MCF 10A (cell line): ENCODE measurements around the gene MX2. TPM values are rescaled to one million over a fixed set of nuclear protein-coding genes. Genes with fewer than 3 reads are reported as not detected.
A peak's percentile ranks its signal among the peaks of the same experiment; 100 is the strongest.
"Not testable (repeated sequence)": the region's sequence is repeated elsewhere in the genome, so short reads cannot be mapped to it uniquely, and the experiment has no call there.

Experiments
- BruUV-seq: library from RNA; stranded (reverse); fragments of 400-500 nt; replicated peaks from 2 replicates; lab custom pipeline; 2021; lab: Mats Ljungman, UMichigan
- CTCF ChIA-PET: fragments of 300-600 bp; sonication (Branson Sonifier 250); formaldehyde crosslinking; extraction: SDS; loops from one replicate; lab custom pipeline; 2021; ENCODE audit warnings: antibody characterized with exemption, inconsistent platforms; lab: Yijun Ruan, JAX
- POLR2A ChIA-PET: fragments of 300-600, 350-650 bp; sonication (Branson Sonifier 250); formaldehyde crosslinking; extraction: SDS; loops from one replicate; lab custom pipeline; 2020; ENCODE audit warnings: antibody characterized with exemption, inconsistent platforms; lab: Yijun Ruan, JAX
- DNase-seq: peaks from one replicate; pipeline ENCODE4 v3.0.0-alpha.2; 2018; ENCODE audit not compliant: unreplicated experiment
- H3K27ac Mint-ChIP-seq: one replicate; pipeline ENCODE4 v1.8.0; 2022; ENCODE audit warnings: mild to moderate bottlenecking, low read depth, mixed read lengths; ENCODE audit not compliant: unreplicated experiment
- H3K27me3 Mint-ChIP-seq: one replicate; pipeline ENCODE4 v1.8.0; 2022; ENCODE audit warnings: mixed read lengths; ENCODE audit not compliant: insufficient read depth, unreplicated experiment
- H3K36me3 Mint-ChIP-seq: one replicate; pipeline ENCODE4 v1.8.0; 2022; ENCODE audit warnings: mild to moderate bottlenecking, moderate library complexity, mixed read lengths; ENCODE audit not compliant: insufficient read depth, unreplicated experiment
- H3K4me1 Mint-ChIP-seq: one replicate; pipeline ENCODE4 v1.8.0; 2022; ENCODE audit warnings: mixed read lengths; ENCODE audit not compliant: insufficient read depth, unreplicated experiment
- H3K4me3 Mint-ChIP-seq: one replicate; pipeline ENCODE4 v1.8.0; 2022; ENCODE audit warnings: mild to moderate bottlenecking, moderate library complexity, mixed read lengths; ENCODE audit not compliant: unreplicated experiment
- H3K9me3 Mint-ChIP-seq: one replicate; pipeline ENCODE4 v1.8.0; 2022; ENCODE audit warnings: mixed read lengths; ENCODE audit not compliant: unreplicated experiment
- intact Hi-C: fragments of 100-400 bp; cut with micrococcal nuclease; formaldehyde crosslinking; loops from 2 replicates; pipeline ENCODE4 v1.14.1; 2022
- total RNA-seq: library from RNA; stranded (reverse); gene quantifications from 2 replicates; pipeline ENCODE4 v1.2.3, GENCODE V29; 2022
- TF ChIP-seq, protein P1 (sequence below): fragments of 200-600 bp; IDR thresholded peaks from one replicate; pipeline ENCODE4 v1.8.0; 2022; ENCODE audit warnings: antibody characterized with exemption, mild to moderate bottlenecking; ENCODE audit not compliant: unreplicated experiment

The MX2 gene
- total RNA-seq, 1 experiment from 2014 or later, result not detected

DNA sequence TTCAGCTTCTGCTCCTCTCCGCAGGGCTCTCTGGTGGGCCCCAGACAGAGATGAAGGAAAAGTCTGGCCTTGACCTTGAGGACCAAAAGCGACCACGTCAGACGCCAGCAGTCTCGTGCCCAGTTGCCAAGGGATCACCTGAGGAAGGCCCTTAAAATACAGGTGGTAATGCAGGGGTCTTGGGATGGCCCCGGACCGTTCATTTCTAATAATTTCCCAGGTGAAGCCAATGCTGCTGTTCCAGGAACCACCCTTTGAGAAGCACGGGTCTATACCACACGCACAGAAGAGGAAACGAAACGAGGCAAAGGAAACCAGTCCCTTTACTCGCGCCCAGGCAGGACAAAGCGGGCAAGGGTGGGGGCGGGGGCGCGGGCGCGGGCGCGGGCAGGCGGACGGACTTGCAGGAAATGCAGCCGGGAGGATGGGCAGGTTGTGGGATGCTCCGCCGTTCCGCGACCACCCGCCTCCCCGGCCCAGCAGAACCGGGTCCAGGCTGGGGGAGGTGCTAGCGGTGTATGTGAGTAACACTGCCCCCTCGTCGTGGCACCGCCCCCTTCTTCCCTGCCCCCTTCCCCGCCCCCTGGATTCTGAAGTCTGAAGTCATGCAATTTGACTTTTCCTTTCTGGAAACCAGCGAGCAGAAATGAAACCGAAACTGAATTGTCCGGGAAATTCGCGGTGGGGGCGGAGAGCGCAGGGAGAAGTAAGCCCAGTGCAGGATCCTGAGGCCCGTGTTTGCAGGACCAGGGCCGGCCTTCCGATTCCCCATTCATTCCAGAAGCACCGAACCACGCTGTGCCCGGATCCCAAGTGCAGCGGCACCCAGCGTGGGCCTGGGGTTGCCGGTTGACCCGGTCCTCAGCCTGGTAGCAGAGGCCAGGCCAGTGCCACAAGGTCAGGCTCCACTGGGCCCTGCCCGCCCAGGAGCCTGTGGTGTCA is 58.4 kb downstream of the MX2 start:
- BruUV-seq, result no TSS peak
- ChIA-PET POLR2A (no interaction called here), CTCF (interaction anchor here (0.7 kb wide), 2 partner anchors 64 to 135 kb away, joined by 3 read pairs; no protein-coding TSS in a partner anchor)
- Mint-ChIP-seq H3K4me1 (peaks cover 8% of the 10 kb centered on the region), H3K4me3 (peak overlapping the region; percentile 83), H3K27ac (peak overlapping the region; percentile 94), H3K9me3 (peaks cover 7% of the 10 kb centered on the region), H3K36me3 (no peaks in the 10 kb centered on the region), H3K27me3 (peaks cover 11% of the 10 kb centered on the region)
- intact Hi-C loops, result no loop called here
- DNase-seq, result peak; percentile 86
- TF ChIP-seq, protein P1, sequence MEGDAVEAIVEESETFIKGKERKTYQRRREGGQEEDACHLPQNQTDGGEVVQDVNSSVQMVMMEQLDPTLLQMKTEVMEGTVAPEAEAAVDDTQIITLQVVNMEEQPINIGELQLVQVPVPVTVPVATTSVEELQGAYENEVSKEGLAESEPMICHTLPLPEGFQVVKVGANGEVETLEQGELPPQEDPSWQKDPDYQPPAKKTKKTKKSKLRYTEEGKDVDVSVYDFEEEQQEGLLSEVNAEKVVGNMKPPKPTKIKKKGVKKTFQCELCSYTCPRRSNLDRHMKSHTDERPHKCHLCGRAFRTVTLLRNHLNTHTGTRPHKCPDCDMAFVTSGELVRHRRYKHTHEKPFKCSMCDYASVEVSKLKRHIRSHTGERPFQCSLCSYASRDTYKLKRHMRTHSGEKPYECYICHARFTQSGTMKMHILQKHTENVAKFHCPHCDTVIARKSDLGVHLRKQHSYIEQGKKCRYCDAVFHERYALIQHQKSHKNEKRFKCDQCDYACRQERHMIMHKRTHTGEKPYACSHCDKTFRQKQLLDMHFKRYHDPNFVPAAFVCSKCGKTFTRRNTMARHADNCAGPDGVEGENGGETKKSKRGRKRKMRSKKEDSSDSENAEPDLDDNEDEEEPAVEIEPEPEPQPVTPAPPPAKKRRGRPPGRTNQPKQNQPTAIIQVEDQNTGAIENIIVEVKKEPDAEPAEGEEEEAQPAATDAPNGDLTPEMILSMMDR, result no peak

DNA sequence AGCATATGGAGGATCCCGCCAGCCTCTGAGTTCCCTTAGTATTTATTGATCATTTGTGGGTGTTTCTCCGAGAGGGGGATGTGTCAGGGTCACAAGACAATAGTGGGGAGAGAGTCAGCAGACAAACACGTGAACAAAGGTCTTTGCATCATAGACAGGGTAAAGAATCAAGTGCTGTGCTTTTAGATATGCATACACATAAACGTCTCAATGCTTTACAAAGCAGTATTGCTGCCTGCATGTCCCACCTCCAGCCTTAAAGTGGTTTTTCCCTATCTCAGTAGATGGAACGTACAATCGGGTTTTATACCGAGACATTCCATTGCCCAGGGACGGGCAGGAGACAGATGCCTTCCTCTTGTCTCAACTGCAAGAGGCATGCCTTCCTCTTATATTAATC is 59.2 kb downstream of the MX2 start:
- H3K36me3 Mint-ChIP-seq, POLR2A ChIA-PET, H3K4me1 Mint-ChIP-seq, H3K27me3 Mint-ChIP-seq, H3K9me3 Mint-ChIP-seq, CTCF ChIA-PET, intact Hi-C loops, DNase-seq: not testable (repeated sequence)
- TSS peak; percentile 47 for BruUV-seq
- Mint-ChIP-seq H3K4me3 (peak overlapping the region; percentile 83), H3K27ac (peak overlapping the region; percentile 94)

DNA sequence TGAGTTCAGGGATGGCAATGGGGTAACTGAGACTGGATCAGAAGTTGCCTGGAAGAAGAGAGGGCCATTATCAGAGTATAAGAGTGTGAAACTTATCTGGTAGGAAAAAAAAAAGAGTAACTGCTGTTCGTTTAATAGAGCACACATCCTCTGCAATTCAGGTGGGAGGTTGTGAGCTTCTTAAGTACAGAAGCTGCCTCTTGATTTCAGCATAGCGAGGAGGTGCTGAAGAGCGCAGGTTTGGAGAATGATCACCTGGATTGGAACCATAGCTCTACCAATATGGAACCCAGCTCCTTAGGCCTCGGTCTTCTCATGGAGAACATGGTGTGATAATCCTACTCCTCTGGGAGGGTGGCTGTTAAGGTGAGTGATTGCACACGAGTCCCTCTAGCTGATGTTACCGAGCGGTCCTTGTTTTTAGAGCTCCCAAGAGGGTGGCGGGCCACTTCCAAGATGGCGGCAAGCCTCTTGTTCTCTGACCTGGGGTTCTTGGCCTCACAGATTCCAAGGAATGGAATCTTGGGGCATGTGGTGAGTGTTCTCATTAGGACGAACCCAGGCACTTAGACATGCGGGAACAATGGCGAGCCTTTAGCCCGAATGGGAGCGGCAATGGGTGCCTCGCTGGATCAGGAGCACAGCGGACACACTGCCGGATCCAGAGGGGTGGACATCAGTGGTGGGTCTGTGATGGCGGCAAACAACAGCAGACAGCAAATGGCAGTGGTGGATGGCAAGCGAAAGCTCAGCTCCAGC is 60.9 kb downstream of the MX2 start:
- H3K4me3 Mint-ChIP-seq, result no peak overlapping the region
- intact Hi-C loops, result no loop called here
- H3K36me3 Mint-ChIP-seq, result no peaks in the 10 kb centered on the region
- POLR2A ChIA-PET, result no interaction called here
- H3K4me1 Mint-ChIP-seq, result peaks cover 8% of the 10 kb centered on the region
- H3K27me3 Mint-ChIP-seq, result no peaks in the 10 kb centered on the region
- DNase-seq, result no peak
- TF ChIP-seq, protein P1, result no peak
- no peaks in the 10 kb centered on the region for H3K9me3 Mint-ChIP-seq
- no peak overlapping the region for H3K27ac Mint-ChIP-seq
- no TSS peak for BruUV-seq
- CTCF ChIA-PET, result interaction anchor here (0.7 kb wide), 1 partner anchor 140 kb away, joined by 6 read pairs; no protein-coding TSS in a partner anchor

DNA sequence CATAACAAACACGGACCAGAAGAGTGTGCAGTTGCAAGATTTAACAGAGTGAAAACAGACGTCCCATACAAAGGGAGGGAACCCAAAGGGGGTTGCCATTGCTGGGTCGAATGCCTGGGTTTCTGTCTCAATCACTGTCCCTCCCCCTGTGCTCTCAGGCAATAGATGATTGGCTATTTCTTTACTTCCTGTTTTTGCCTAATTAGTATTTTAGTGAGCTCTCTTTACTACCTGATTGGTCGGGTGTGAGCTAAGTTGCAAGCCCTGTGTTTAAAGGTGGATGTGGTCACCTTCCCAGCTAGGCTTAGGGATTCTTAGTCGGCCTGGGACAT is 61.4 kb downstream of the MX2 start:
- CTCF ChIA-PET, result interaction anchor here (0.7 kb wide), 1 partner anchor 12 kb away, joined by 3 read pairs; no protein-coding TSS in a partner anchor
- H3K9me3 Mint-ChIP-seq, DNase-seq, H3K4me3 Mint-ChIP-seq, BruUV-seq, H3K36me3 Mint-ChIP-seq, POLR2A ChIA-PET, H3K27ac Mint-ChIP-seq, H3K4me1 Mint-ChIP-seq, H3K27me3 Mint-ChIP-seq, intact Hi-C loops: not testable (repeated sequence)

DNA sequence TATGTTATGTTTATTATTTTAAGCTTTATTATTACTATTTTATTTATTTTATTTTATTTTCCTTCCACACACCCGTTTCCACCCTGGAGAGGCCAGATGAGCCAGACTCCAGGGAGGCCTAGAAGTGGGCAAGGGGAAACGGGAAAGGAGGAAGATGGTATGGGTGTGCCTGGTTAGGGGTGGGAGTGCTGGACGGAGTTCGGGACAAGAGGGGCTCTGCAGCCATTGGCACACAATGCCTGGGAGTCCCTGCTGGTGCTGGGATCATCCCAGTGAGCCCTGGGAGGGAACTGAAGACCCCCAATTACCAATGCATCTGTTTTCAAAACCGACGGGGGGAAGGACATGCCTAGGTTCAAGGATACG is 63.7 kb downstream of the MX2 start:
- Mint-ChIP-seq H3K4me1 (peaks cover 6% of the 10 kb centered on the region), H3K4me3 (peak overlapping the region; percentile 57), H3K27ac (no peak overlapping the region), H3K36me3 (no peaks in the 10 kb centered on the region), H3K27me3 (peaks cover 7% of the 10 kb centered on the region), H3K9me3 (no peaks in the 10 kb centered on the region)
- no TSS peak for BruUV-seq
- CTCF ChIA-PET, result no interaction called here
- POLR2A ChIA-PET, result no interaction called here
- TF ChIP-seq, protein P1, result no peak
- intact Hi-C loops, result no loop called here
- DNase-seq, result no peak
